ENCODE results near the gene ACAP1.
"Not testable (repeated sequence)": the region's sequence is repeated elsewhere in the genome, so short reads cannot be mapped to it uniquely, and the experiment has no call there.

Gene ACAP1

DNA sequence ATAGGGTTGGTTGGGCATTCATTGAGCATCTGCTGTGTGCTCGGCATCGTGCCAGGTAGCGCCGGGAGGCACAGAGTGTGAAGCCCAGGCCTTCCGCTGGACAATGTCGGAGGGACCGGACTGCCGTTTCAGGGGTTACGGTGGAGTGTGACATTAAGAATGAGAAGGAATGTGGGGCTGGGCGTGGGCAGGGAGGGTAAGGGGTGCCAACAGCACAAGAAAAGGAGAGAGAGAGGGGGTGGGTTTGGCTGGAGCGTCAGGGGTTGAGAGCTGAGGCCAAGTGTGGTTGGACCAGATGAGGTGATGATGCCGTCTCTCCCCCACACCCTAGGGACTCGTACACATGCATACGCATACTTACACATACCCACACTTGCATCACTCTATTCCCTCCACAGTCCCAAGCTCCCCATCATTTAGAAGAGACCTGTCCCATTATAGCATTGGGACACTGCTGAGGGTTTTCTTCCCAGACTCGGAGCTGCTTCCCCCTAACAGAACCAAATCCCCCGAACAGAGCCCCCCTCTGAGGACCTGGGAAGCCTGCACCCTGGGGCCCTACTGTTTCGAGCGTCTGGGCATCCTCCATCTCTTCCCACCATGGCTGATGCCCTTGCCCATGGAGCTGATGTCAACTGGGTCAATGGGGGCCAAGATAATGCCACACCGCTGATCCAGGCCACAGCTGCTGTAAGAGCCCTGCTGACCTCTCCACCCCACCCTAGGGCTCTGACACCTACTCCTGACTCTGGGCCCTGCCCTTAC is 12.3 kb downstream of the ACAP1 start:
- no peak for TF ChIP-seq ZNF274 (IDR thresholded peaks at IDR 0.05; ENCODE audit: low read depth, low read length)
- H3K4me3 ChIP-seq (ENCODE audit: low read length): no peak overlapping the region

DNA sequence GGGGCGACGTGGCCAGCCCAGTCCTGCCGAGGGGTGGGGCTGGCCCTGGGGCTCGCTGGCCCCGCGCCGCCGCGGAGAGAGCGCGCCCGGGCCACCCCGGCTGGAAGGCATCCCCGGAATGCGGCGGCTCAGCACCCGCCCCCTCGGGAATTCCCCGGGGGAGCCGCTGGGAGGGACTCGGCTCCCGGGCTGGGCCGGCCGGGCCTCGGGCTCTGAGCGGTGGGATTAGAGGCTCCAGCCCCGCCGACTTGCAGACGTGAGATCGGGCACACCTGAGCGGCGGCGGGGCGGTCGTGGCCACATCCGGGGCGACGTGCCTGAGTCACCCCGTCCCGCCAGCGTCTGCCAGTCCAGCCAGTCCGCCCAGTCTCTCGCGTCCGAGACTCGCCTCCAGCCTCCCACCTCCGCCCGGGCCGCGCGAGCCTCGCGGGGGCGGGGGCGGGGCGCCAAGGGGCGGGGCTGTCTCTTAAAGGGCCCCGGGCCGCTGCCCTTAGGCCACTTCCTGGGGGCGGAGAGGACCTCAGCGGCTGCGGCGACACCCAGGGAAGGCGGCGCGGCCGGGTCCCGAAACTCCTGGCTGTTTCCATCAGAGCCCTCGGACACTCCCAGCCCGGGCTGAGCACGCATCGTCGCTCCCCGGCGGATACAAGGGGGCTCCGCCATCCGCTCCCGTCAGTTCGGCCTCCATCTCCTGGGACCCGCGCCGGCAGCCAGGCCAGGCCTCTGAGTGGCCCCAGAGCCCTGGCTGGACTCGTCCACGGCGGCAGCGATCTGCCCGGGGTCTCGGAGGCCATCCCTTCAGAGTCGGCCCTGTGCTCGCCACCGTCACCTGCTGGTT is 15.6 kb downstream of the ACAP1 start, which contains the start of gene KCTD11:
TSS of gene KCTD11 (plus strand) at position 498 of the 838 bp plus-strand sequence.
- no peak for TF ChIP-seq ZNF274 (IDR thresholded peaks at IDR 0.05; ENCODE audit: low read depth, low read length)
- H3K4me3 ChIP-seq (ENCODE audit: low read length): peak within 1 kb of the TSS; percentile 77

DNA sequence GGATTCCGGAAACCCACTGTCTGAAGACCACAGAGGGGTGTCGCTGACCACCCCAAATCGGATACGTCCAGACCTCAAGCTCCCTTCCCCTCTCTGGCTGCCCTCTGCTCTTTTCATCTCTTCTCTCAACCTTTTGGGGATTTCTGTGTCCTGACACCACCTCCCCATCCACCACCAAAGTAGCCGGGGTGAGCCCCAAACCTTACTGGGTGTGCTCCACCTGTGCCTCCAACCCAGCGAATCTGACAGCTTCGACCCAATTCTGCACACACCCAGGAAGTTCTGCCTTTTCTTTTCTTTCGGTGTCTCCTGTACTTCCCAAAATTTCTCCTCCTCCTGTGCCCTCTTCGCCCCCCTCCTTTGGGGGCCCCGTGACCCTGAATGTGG is 16.2 kb downstream of the ACAP1 start:
- H3K4me3 ChIP-seq (ENCODE audit: low read length): peak overlapping the region; percentile 77
- TF ChIP-seq ZNF274 (IDR thresholded peaks at IDR 0.05; ENCODE audit: low read depth, low read length): no peak

DNA sequence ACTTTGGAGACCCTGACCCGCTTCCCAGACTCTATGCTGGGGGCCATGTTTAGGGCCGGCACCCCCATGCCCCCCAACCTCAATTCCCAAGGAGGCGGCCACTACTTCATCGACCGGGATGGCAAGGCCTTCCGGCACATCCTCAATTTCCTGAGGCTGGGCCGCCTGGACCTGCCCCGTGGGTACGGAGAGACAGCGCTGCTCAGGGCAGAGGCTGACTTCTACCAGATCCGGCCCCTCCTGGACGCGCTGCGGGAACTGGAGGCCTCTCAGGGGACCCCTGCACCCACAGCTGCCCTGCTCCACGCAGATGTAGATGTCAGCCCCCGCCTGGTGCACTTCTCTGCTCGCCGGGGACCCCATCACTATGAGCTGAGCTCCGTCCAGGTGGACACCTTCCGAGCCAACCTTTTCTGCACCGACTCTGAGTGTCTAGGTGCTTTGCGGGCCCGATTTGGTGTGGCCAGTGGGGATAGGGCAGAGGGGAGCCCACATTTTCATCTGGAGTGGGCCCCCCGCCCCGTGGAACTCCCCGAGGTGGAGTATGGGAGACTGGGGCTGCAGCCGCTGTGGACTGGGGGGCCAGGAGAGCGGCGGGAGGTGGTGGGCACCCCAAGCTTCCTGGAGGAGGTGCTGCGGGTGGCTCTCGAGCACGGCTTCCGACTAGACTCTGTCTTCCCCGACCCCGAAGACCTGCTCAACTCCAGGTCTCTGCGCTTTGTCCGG is 16.7 kb downstream of the ACAP1 start:
- no peak overlapping the region; the same call in 1 of the 2 replicates for H3K4me3 ChIP-seq (ENCODE audit: low read length)
- TF ChIP-seq ZNF274 (IDR thresholded peaks at IDR 0.05; ENCODE audit: low read depth, low read length): no peak

DNA sequence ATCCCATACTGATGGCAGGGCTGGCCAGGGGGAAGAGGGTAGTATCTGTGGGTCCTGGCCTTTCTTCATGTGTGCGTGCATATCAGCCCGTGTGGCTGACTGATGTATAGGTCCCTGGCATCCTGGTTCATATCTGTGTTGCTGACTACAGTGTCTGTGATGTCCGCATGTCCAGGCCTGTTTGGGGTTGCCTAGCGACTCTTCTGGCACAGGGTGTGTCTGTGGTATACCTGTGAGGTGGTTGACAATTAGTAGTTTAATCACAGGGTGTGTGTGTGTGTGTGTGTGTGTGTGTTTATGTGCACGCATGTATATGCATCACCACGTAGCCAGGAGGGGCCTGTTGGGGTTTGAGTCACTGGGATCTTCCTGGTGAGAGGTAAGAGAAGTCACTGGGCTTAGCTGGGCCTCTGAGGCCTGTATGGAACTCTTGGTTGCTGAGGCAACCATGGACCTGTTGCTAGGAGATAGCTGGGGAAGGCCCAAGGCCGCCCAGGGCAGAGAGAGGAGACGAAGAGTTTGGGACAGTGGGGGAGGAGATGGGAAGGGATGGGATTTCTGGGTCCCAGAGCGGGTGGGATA is 18.0 kb downstream of the ACAP1 start:
- H3K4me3 ChIP-seq (ENCODE audit: low read length): no peak overlapping the region
- TF ChIP-seq ZNF274 (IDR thresholded peaks at IDR 0.05; ENCODE audit: low read depth, low read length): no peak

DNA sequence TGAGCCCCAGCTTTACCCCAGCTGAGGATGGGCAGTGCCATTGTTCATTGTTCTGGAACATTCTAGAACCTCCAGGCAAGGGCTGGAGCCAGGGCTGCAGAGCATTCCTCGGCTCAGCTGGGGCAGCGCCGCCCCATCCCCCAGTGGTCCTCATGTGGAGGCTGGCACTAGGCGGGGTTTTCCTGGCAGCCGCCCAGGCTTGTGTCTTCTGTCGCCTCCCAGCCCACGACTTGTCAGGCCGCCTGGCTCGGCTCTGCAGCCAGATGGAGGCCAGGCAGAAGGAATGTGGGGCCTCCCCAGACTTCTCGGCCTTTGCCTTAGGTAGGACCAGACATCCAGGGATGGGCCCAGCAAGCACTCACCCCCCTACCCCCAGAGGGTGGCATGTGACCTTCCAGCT is 18.7 kb downstream of the ACAP1 start, which contains the start of gene TMEM95:
TSS of gene TMEM95 (plus strand) at position 104 of the 400 bp plus-strand sequence. CDS start at position 153, 49 bp downstream.
- H3K4me3 ChIP-seq (ENCODE audit: low read length): no peak within 1 kb of the TSS
- TF ChIP-seq ZNF274 (IDR thresholded peaks at IDR 0.05; ENCODE audit: low read depth, low read length): no peak

DNA sequence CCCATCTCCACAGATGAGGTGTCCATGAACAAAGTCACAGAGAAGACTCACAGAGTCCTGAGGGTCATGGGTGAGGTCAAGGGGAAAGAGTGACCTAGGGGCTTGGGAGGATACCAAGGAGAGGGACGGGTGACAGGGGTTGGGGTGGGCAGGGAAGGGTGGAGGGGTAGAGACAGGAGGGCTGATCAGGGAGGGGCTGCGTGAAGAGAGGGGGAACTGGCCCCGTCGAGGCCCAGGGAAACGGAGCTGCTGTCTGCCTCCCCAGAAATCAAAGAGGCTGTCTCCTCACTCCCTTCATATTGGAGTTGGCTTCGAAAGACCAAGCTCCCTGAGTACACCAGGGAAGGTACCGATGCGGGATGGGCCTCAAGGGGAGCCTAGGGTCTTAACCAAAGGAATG is 19.2 kb downstream of the ACAP1 start:
- H3K4me3 ChIP-seq (ENCODE audit: low read length): no peak overlapping the region
- TF ChIP-seq ZNF274 (IDR thresholded peaks at IDR 0.05; ENCODE audit: low read depth, low read length): no peak

DNA sequence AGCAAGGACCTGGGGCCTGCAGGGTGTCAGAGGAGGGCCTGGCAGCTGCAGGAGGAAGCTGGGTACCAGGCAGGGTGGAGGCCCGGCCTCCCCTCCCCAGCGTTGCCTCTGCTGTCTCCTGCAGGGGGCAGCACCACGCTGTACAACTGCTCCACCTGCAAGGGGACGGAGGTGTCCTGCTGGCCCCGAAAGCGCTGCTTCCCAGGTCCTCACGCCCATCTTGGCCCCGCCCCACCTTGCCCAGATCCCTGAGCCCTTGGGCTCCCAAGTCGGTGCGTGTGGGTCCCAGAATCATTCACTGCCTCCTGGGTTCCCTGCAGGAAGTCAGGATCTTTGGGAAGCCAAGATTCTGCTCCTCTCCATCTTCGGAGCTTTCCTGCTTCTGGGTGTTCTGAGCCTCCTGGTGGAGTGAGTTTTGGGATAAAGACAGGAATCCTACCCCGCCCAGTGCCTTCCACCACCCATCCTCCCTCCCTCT is 19.8 kb downstream of the ACAP1 start:
- no peak for TF ChIP-seq ZNF274 (IDR thresholded peaks at IDR 0.05; ENCODE audit: low read depth, low read length)
- H3K4me3 ChIP-seq (ENCODE audit: low read length): no peak overlapping the region

DNA sequence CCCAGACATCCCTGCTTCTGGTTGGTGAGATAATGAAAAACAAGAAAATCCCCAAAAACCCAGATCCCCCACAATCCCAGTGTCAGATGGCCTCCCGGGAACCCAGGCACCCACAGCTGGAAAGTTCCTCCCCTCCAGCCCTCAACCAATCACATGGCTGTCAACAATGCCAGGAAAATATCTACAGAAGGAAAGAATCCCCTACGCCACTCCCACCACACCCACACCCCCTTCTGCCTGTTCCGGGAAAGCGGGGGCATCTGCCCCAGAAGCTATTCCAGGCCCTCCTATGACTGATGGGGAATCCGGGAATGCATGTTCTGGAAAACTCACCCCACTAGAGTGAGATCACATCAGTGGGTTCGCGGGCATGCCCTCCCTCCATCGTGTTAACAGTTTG is 20.4 kb downstream of the ACAP1 start:
- no peak overlapping the region for H3K4me3 ChIP-seq (ENCODE audit: low read length)
- TF ChIP-seq ZNF274 (IDR thresholded peaks at IDR 0.05; ENCODE audit: low read depth, low read length): no peak

DNA sequence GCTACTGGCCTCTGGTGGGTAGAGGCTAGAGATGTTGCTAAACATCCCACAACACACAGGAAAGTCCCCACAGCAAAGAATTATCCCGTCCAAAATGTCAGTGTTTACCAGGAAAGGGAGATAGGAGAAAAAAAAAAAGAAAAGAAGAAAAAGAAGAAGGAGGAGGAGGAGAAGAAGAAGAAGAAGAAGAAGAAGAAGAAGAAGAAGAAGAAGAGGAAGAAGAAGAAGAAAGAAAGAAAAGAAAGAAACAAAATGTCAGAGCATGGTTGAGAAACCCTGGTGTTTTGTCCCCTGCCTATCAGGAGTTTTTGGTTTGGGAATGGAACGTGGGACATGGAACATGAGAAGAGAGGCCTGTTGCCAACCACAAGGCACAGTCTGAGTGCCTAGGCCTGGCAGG is 21.1 kb downstream of the ACAP1 start:
- H3K4me3 ChIP-seq (ENCODE audit: low read length): no peak overlapping the region
- no peak for TF ChIP-seq ZNF274 (IDR thresholded peaks at IDR 0.05; ENCODE audit: low read depth, low read length)

DNA sequence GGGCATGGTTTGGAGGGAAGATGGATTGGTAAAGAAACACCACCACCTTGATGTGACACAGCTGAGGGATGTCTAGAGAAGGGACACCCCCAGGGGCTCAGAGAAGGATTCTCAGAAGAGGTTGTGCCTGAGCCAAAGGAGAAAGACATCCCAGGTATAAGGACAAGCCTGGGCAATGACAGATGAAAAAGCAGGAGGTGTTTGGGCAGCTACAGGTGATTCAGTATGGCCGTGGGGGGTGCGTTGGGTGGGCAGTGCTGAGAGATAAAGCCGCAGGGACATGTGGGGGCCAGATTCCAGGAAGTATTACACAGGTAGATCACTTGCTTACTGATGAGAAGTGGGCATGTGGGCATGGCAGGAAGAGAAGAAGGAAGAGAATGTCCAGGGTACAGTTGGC is 25.6 kb downstream of the ACAP1 start:
- TF ChIP-seq ZNF274 (IDR thresholded peaks at IDR 0.05; ENCODE audit: low read depth, low read length): no peak

DNA sequence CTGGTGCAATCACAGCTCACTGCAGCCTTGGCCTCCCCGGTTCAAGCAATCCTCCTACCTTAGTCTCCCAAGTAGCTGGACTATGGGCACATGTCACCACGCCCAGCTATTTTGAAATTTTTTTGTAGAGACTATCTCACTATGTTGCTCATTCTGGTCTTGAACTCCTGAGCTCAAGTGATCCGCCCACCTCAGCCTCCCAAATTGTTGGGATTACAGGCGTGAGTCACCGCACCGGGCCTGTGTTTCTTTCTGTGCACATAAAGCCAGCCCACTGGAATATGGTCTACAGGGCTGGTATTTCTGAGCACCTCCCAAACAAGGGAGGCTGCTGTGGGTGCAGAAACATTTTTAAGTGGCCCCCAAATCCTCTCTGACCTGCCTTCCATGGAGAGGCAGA is 27.0 kb downstream of the ACAP1 start:
- no peak overlapping the region for H3K4me3 ChIP-seq (ENCODE audit: low read length)
- TF ChIP-seq ZNF274 (IDR thresholded peaks at IDR 0.05; ENCODE audit: low read depth, low read length): no peak

More for the DNA sequence above, 25.6 kb downstream of the ACAP1 start:
- no peak overlapping the region for H3K4me3 ChIP-seq (ENCODE audit: low read length)

DNA sequence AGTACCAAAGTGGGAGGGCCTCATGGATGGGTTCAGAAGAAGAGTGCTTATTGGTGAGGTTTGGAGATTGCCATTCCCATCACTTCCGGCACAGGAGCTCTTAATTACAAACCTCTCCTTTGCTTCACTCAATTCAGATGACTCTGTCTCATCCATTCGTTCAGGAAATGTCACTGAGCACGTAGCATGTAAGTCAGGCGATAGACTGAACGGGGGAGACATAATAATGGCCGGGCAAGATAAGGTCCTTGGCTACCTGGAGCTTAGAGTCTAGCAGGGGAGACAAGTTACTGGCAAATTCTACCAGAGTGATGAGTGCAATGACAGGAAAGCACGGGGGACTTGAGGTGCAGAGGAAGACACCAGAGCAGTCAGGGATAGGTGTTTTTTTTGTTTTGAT is 29.6 kb downstream of the ACAP1 start:
- H3K4me3 ChIP-seq (ENCODE audit: low read length): not testable (repeated sequence)

DNA sequence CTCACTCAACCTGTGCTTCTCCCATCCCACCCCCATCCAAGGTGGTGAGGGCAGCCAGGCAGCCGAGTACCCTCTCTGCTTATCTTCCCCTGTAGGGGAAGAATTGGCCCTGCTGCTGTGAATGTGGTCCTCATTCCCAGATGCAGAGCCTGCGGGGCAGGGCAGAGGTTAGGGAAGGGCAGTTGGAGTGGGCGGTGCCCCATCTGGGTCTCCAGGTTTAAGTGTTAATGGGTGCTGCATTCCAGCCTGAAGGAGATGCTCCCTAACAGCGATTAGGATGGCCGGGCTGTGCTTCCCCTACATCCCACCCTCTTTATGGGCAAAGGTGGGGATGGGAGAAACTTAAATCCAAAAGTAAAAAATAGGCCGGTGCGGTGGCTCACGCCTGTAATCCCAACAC is 30.8 kb downstream of the ACAP1 start:
- H3K4me3 ChIP-seq (ENCODE audit: low read length): no peak overlapping the region
- no peak for TF ChIP-seq ZNF274 (IDR thresholded peaks at IDR 0.05; ENCODE audit: low read depth, low read length)
